ENCODE data around the gene LRRC8D.
"Not testable (repeated sequence)": the region's sequence is repeated elsewhere in the genome, so short reads cannot be mapped to it uniquely, and the experiment has no call there.

LRRC8D gene

DNA sequence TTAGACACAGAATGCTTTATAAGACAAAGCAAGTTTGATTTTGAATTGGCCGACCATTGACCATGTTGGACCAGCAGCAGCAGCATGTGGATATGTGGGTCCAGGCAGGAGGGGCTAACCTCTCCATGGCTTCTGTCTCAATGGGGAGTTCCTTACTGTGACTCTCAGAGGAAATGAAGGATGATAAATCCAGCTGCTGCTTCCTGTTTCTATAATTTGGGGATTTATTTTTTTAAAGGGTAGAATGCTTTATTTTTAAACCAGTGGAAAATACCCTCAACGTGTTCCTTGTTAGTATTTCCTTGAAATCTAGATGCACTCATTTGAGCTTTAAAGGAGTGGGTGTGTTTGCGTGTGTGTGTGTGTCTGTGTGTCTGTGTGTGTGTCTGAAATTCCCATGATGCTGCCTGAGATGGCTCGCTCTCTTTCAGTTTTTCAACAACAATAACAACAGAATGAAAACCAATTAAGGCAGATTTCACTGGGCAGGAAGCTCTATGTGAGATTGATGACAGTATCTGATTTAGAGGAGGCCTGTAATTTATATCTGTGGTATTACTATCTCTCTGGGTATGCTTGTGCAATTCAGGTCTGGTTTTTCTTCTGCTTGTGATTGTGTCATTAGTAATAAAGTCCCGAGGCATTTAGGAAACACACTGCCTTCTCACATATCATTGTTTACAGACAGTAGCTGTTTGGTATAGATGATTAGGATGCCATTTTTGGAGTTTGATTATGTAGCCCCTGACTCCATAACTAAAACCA is 88.0 kb downstream of the LRRC8D start:
- in situ Hi-C loops (cut with HindIII; ENCODE audit: low sequenced_read_pairs) = no loop called here

DNA sequence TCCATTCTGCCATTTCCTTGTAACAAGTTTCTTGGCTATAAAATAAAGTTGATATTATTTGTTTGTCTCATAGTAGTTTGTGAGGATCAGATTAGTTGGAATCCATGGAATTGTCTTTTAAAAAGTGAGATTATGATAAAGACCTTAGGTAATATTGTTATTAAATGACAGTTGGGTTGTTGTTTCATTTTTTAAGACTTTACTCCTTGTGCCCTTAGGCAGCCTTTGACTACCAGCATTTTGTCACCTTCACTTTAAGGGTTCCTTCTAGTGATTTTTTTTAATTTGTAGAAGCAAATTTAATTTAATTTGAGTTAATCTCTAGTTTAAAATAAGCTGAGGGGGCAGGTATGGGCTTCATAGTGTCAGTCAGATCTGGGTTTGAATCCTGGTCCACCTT is 89.4 kb downstream of the LRRC8D start:
- in situ Hi-C loops (cut with HindIII; ENCODE audit: low sequenced_read_pairs) = no loop called here

DNA sequence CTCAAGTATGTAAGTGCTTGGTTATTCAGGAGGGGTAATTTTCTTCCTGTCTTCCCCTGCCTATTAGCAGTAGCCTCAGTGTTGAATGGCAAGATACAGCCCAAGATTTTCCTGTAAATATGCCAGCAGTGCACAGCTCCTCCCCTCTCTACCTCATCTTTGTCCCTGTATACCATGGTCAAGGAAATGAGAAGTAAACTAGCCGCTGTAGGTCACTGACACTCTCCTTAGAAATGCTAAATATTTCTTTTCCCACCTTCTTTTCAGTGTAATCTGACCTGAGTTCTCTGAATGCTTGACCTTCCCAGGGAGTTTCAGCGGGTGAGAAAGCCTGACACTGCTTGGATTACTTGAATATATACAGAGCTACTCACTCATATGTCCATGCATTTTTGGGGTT is 89.9 kb downstream of the LRRC8D start:
- in situ Hi-C loops (cut with HindIII; ENCODE audit: low sequenced_read_pairs) = no loop called here

DNA sequence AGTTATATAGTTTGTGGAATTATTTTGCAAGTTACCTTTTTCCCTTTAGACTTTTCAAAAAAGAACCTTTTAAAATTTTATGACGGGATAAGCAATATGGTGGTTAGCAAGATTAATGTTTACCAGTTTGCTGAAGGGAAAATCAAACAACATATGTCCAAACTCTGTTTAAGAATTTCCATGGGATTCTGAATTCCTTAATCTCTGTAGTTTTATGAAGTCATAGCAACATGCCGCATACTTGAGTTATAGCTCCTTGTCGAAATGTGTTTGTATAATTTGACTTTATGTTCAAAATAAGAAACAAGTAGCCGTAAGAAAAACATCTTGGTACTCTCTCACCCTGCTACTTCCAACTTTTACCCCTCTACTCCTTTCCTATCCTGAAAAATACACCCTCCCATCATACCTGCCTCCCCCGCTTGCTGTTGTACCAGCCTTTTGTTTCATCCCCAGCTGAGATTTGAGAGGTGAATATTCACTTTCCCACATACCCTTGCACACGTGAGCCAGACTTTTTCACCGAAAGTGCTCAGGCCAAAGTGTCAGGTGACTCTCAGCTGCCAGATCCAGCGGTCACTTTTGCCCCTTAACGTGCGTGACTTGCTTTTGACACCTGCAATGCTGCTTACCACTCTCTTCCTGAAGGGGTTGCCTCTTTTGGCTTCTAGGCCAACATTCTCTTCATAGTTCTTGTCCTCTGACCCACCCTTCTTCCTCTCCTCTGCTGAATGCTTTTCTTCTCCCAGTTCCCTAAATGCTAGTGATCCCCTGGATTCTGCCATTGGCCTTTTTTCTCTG is 90.6 kb downstream of the LRRC8D start:
- in situ Hi-C loops (cut with HindIII; ENCODE audit: low sequenced_read_pairs) = no loop called here

DNA sequence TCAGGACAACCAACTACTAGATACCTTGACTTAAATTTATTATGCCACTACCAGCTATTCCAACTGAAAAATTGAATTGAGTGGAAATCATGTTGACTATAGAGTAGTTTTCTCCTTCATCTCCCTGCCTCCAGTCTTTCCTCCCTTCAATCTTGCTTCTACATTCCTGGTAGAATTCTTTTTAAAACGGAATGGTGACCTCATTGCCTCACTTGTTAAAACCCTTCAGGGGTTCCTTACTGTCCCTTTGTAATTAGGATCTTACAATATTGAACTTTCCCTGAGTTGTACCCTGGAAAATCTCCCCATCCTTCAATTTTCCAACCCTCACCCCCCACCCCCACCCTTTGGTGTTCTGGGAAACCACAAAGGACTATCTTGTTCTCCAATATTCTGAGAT is 91.2 kb downstream of the LRRC8D start:
- in situ Hi-C loops (cut with HindIII; ENCODE audit: low sequenced_read_pairs) = no loop called here

DNA sequence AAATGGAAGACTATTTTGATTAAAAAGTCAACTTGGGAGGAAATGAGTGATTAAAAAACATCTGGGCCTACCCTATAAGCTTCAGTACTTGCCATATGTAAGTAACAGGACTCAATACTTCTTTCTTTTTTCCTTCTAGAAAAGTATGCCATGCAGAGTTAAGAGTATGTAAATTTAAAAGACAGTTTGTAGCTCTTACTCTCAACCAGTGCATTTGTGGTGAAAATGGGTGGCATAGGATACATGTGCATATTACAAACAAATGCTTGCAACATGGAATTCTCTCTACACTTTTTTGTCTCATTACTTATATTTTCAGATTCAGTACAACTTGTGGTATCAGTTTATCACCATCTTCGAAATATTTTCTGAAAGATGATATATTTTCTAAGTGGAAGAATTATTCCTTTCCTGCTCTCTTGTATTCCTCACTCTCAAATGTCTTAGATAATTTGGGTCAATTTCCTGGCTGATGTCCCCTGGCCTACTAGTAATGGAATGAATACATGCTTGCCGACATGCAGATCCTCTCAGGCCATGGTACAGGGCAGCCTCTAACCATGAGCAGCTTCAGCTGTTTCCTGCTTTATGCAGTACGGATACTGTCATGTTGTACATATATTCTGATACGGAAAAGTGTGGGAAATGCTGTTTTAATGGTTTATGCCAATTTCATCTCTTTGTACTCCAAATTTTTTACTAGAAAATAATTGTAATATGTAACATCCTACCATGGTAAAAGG is 92.7 kb downstream of the LRRC8D start:
- in situ Hi-C loops (cut with HindIII; ENCODE audit: low sequenced_read_pairs) = no loop called here

DNA sequence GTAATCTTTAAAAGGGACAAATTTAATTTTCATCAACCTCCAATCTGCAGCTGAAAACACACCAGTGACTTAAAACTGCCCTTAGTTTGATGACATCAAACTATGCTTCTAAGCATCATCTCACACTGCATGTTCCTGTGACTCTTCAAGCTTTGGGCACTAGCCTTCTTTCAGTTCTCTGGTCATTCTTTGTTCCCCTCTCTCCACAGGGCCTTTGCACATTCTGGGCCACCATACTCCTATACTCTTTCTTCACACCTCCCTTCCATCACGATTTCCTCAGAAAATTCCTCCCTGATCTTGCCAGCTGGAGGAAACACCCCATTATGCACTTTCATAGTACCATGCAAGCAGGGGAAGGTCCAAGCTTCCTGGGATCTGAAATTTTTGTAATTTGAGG is 96.5 kb downstream of the LRRC8D start:
- in situ Hi-C loops (cut with HindIII; ENCODE audit: low sequenced_read_pairs) = no loop called here

DNA sequence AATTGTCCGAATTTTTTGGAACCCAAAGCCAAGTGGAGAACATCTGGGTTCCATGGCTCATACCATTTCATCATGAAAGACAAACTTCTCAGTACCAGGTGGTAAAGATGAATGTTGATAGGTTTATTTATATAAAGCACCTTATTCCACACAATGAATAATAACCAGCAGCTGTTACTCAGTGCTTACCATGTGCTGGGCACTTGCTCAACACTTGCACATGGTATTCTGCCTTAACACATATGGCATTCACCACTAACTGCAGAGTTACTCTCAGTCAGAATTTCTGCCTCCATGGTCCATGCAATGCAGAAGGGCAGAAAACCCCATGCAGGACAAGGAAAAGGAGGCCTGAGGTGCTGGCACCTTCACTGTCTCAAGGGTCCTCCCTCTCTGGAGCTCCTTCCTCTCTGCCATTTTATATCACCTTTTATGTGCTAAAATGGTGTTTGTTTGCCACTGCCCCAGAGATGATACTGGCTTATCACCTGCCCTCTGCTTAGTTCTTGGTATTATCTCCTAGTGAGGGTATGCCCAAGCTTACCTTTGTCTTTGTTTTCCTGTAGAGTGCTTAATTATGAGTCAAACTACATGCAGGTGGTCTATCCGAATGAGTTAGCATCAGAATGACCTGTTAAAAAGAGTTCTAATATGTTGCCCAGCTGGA is 97.4 kb downstream of the LRRC8D start:
- in situ Hi-C loops (cut with HindIII; ENCODE audit: low sequenced_read_pairs) = no loop called here

DNA sequence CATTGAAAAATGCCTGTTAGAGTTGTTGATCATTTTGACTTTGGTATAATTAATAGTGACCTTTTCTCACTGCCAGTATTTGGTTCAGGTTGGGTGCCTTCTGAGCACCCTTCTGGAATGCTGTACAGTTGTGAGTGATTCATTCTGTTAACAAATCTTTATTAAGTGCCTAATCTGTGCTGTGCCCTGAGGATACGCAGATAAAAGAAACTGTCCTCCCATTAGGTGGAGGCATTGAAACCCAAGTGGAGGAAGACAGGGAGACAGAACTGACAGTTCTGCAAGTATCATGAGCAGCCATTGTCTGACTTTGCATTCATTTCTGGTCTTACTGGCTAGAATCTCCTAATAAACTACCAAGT is 97.9 kb downstream of the LRRC8D start:
- in situ Hi-C loops (cut with HindIII; ENCODE audit: low sequenced_read_pairs) = no loop called here

DNA sequence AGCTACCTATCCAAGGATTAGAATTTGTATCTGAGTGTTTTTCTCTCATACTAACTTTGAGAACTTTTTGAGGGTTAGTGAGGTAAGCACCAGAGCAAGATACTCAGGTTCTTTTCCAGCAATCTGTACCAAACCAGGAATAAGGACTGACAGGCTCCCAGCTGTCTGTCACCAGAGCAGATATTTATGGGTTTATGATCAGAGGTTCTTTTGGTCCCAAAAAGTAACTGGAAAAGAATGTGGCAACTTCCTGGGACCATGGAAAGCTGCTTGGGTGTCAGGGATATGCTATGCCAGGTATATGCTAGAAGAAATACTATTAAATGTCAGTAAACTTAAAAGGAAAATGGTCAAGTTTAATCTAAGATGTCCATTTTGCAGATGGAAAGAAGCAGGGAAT is 98.3 kb downstream of the LRRC8D start:
- in situ Hi-C loops (cut with HindIII; ENCODE audit: low sequenced_read_pairs) = no loop called here

DNA sequence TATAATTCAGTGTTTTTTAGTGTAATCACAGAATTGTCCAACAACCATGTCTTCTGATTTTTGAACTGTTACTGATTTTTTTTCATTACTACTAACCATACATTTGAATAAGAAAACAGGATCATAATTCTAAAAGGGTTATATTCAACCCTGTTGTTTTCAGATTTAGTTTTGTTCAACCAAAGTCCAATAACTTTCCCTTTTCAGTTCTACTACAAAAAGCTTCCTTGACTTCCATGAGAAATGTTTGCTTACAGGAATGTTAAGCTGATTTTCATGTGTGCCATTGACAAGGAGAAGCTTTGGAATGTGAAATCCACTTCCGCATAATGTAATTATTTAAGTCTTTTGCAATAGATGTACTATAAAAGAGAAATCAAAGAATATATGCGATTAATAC is 102.1 kb downstream of the LRRC8D start:
- in situ Hi-C loops (cut with HindIII; ENCODE audit: low sequenced_read_pairs) = no loop called here

DNA sequence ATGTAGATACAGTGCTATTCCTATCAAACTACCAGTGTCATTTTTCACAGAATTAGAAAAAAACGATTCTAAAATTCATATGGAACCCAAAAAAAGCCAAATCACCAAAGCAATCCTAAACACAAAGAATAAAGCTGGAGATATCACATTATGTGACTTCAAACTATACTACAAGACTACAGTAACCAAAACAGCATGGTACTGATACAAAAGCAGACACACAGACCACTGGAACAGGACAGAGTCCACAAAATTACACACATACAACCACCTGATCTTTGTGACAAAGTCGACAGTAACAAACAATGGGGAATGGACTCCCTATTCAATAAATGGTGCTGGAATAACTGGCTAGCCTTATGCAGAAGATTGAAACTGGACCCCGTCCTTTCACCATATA is 102.7 kb downstream of the LRRC8D start:
- in situ Hi-C loops (cut with HindIII; ENCODE audit: low sequenced_read_pairs) = no loop called here

DNA sequence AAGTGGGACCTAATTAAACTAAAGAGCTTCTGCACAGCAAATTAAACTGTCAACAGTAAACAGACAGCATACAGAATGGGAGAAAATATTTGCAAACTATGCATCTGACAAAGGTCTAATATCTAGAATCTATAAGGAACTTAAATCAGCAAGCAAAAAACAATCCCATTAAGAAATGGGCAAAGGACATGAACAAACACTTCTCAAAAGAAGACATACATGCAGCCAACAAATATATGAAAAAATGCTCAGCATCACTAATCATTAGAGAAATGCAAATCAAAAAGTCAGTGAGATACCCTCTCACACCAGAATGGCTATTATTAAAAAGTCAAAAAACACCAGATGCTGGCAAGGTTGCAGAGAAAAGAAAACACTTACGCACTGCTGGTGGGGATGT is 103.2 kb downstream of the LRRC8D start:
- in situ Hi-C loops (cut with HindIII; ENCODE audit: low sequenced_read_pairs) = not testable (repeated sequence)

DNA sequence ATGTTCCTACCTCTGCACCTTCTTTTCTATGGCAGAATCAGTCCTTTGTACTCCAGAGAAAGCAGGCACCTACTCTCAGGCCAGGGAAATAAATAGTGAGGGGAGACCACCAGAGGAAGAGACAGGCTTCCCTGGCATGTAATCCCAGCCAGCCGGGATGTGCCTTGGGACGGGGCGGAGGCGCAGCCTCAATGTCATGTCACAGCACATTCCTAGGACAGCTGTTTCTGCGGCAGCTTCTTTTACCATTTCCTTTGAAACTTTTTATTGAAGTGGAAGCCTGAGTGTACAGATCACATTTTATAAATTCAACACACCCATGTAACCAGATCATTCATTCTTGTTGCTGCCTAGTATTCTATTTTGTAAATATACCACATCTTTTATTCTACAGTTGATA is 106.2 kb downstream of the LRRC8D start:
- in situ Hi-C loops (cut with HindIII; ENCODE audit: low sequenced_read_pairs) = loop anchor here (5.0 kb wide), 1 partner anchor 65 kb away; no protein-coding TSS in a partner anchor

DNA sequence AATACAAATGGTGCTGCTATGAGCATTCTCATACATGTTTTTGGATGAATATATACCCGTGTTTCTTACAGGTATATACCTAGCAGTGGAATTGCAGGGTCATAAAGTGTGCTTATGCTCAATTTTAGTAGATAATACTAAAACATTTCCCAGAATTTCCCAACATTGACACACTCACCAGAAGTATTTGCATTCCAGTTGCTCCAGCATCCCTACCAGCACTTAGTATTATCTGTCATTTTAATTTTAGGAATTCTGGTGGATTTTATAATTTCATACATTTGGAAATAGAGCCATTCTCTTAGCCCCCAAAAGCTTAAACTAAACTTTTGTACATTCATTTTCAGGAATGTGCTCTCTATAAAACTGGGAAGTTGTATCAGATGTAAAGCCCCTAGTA is 106.6 kb downstream of the LRRC8D start:
- in situ Hi-C loops (cut with HindIII; ENCODE audit: low sequenced_read_pairs) = loop anchor here (5.0 kb wide), 1 partner anchor 65 kb away; no protein-coding TSS in a partner anchor

DNA sequence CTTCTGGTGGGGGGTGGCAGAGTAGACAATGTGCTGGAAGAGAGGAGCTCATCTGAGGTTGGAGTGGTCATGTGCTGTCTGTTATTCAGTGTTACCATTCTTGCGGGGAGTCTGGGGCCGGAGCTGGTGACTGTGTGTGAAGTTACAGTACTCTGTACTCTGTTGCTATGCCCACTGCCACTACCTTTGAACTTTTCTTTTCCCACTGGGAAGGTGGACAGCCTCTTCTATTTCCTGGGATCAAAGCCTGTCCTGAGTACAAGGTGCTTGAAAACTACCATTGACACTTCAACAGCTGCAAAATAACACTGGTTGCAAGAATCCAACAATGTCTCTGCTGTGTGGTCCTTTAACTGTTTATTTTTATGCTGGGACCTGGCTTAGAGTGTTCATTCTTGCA is 107.7 kb downstream of the LRRC8D start:
- in situ Hi-C loops (cut with HindIII; ENCODE audit: low sequenced_read_pairs) = loop anchor here (5.0 kb wide), 1 partner anchor 66 kb away; no protein-coding TSS in a partner anchor

DNA sequence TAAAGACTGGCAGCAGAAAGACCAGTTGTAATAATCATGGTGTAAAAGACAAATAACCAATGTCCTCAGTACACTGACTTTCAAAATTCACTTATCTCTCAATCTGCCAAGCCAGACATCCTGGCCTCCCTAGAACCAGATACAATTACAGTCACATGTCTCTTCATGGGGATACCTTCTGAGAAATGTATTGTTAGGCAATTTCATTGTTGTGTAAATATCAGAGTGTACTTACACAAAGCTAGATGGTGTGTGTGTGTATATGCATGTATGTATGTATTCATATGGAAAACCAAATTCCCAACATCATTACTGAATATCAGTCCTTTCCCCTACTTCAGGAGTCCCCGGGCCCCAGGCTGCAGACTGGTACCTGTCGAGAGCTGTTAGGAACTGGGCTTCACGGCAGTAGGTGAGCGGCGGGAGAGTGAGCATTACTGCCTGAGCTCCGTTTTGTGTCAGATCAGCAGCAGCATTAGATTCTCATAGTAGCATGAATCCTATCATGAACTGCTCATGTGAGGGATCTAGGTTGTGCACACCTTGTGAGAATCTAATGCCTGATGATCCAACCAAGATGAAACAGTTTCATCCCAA is 108.7 kb downstream of the LRRC8D start:
- in situ Hi-C loops (cut with HindIII; ENCODE audit: low sequenced_read_pairs) = loop anchor here (5.0 kb wide), 1 partner anchor 67 kb away; no protein-coding TSS in a partner anchor

DNA sequence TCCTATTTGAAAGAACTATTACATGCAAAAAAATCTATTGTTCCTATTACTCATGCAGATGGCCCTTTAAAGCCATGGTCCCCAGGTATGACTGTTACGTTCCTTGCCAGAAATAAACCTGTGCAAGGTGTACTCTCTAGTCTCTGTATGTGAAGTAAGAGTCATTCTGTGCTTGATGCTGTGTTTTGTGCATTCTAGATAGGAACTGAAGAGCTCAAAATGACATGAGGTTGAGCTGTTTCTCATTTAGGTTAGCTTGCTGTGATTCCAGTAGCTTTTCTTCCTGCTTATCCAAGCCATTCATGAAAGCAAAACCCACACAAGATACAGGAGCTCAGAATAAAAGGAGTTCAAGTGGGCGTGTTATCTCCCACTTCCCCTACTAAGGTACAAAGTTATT is 109.7 kb downstream of the LRRC8D start:
- in situ Hi-C loops (cut with HindIII; ENCODE audit: low sequenced_read_pairs) = no loop called here

DNA sequence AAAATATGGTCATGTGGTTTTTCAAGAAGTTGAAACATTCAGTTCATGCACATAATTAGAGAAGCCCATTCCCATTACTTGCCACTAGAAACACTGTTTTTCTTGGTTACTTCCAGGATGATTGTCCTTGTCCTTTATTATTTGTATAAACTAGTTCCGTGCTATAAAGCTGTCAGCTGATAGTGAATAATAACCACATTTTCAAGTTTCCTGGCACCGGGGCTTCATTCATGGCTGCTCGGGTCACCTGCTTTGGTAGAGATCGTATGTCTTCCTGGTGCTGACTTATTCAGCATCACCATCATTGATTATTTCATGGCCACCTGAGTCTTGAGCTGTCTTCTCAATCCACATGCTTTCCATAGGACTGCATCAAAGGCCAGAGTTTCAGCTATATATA is 111.1 kb downstream of the LRRC8D start:
- in situ Hi-C loops (cut with HindIII; ENCODE audit: low sequenced_read_pairs) = no loop called here

DNA sequence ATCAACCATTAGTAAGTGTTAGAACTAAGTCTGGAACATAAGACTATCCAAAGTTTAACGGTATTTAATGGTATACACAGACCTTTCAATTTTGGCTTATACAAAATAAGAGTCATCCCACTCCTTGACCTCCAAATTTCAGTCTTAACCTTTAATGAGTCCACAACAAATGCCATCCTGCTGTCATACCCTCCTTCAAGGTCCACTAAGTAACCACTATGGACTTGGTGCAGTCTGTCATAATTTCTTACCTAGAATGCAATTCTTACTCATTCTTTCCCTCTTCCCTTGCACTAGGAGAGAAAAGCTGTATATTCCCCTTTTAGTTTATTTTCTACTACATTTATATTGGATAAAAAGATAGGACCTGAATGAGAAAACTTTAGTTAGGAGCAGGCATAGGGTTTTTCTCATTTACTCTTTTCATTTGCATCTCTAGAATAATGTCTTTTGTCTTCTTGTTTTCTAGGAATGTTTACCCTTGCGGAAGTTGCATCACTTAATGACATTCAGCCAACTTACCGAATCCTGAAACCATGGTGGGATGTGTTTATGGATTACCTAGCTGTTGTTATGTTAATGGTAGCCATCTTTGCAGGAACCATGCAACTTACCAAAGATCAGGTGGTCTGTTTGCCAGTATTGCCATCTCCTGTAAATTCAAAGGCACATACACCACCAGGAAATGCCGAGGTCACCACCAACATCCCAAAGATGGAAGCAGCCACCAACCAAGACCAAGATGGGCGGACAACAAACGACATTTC is 111.9 kb downstream of the LRRC8D start:
- in situ Hi-C loops (cut with HindIII; ENCODE audit: low sequenced_read_pairs) = no loop called here
